SK-N-SH (cell line): ENCODE data around the gene SLC13A1. TPM values are rescaled to one million over a fixed set of nuclear protein-coding genes. Genes with fewer than 3 reads are reported as not detected.

Experiments
- CTCF ChIA-PET: fragments of 300-600, 350-600 bp; formaldehyde crosslinking; extraction: SDS; loops from one replicate; lab custom pipeline; 2021; lab: Yijun Ruan, JAX
- POLR2A ChIA-PET: fragments of 350-600 bp; sonication (Branson Sonifier 250); formaldehyde crosslinking; extraction: SDS; loops from one replicate; lab custom pipeline; 2020; ENCODE audit warnings: antibody characterized with exemption, inconsistent platforms; lab: Yijun Ruan, JAX
- DNase-seq: peaks from one replicate; pipeline ENCODE4 v3.0.0; 2012
- H2AFZ ChIP-seq: fragments of 200-600 bp; sonication (generic); 2 replicates; pipeline ENCODE4 v1.8.1; 2016; ENCODE audit warnings: antibody characterized with exemption, mild to moderate bottlenecking, low read depth
- H3F3A ChIP-seq: fragments of 200-600 bp; sonication (generic); replicated peaks from 2 replicates; pipeline ENCODE3; 2016; ENCODE audit warnings: antibody characterized with exemption, mild to moderate bottlenecking; ENCODE audit not compliant: insufficient read depth
- H3K27ac ChIP-seq, 2 experiments: fragments of 200-500 bp in 1 of 2; fragments of 200-600 bp in 1 of 2; sonication (Bioruptor generic) in 1 of 2; sonication (generic), shearing (Covaris generic) in 1 of 2; 2 replicates each; pipeline versions ENCODE4 v1.5.1 to v1.6.1; 2014 to 2016; ENCODE audit warnings: low read depth in 2 of 2, inconsistent platforms in 1 of 2, low read length in 1 of 2, mild to moderate bottlenecking in 1 of 2, mixed read lengths in 1 of 2
- H3K27me3 ChIP-seq: fragments of 200-600 bp; sonication (generic), shearing (Covaris generic); 2 replicates; pipeline ENCODE4 v1.6.1; 2016; ENCODE audit warnings: mixed run types; ENCODE audit not compliant: insufficient read depth
- H3K36me3 ChIP-seq, 2 experiments: fragments of 200-500 bp in 1 of 2; fragments of 200-600 bp in 1 of 2; sonication (Bioruptor generic) in 1 of 2; sonication (generic) in 1 of 2; replicated peaks in 1 of 2; 2 replicates each; pipeline versions ENCODE3 to v1.5.1; 2014 to 2016; ENCODE audit warnings: low read length in 1 of 2, mild to moderate bottlenecking in 1 of 2; ENCODE audit not compliant: insufficient read depth in 2 of 2, control insufficient read depth in 1 of 2
- H3K4me1 ChIP-seq, 2 experiments: fragments of 200-500 bp in 1 of 2; fragments of 200-600 bp in 1 of 2; sonication (Bioruptor generic) in 1 of 2; sonication (generic), shearing (Covaris generic) in 1 of 2; 2 replicates each; pipeline versions ENCODE4 v1.5.1 to v1.6.1; 2014 to 2016; ENCODE audit warnings: low read depth in 1 of 2, low read length in 1 of 2, mixed run types in 1 of 2; ENCODE audit not compliant: insufficient read depth in 2 of 2, control insufficient read depth in 1 of 2
- H3K4me2 ChIP-seq: fragments of 200-600 bp; sonication (generic), shearing (Covaris generic); 2 replicates; pipeline ENCODE4 v1.6.1; 2017; ENCODE audit warnings: mixed run types
- H3K4me3 ChIP-seq, 2 experiments: fragments of 200-500 bp in 1 of 2; fragments of 200-600 bp in 1 of 2; sonication (Bioruptor generic) in 1 of 2; sonication (generic), shearing (Covaris generic) in 1 of 2; 2 replicates each; pipeline versions ENCODE4 v1.5.1 to v1.8.1; 2014 to 2016; ENCODE audit warnings: low read depth in 2 of 2, inconsistent platforms in 1 of 2, low read length in 1 of 2, mild to moderate bottlenecking in 1 of 2, mixed read lengths in 1 of 2, moderate library complexity in 1 of 2
- H3K79me2 ChIP-seq: fragments of 200-600 bp; sonication (generic); 2 replicates; pipeline ENCODE4 v1.8.1; 2017; ENCODE audit warnings: mild to moderate bottlenecking; ENCODE audit not compliant: insufficient read depth
- H3K9ac ChIP-seq: fragments of 200-600 bp; sonication (generic); 2 replicates; pipeline ENCODE4 v1.6.1; 2017; ENCODE audit warnings: mixed run types
- H3K9me2 ChIP-seq: fragments of 200-600 bp; sonication (generic); 2 replicates; pipeline ENCODE4 v1.6.1; 2017; ENCODE audit warnings: mixed run types
- H3K9me3 ChIP-seq: fragments of 200-600 bp; sonication (generic); 2 replicates; pipeline ENCODE4 v1.6.1; 2017; ENCODE audit warnings: mixed run types, mild to moderate bottlenecking, moderate library complexity
- H4K20me1 ChIP-seq: fragments of 200-600 bp; sonication (generic); 2 replicates; pipeline ENCODE4 v1.6.1; 2017; ENCODE audit warnings: mild to moderate bottlenecking, mixed run types; ENCODE audit not compliant: insufficient read depth
- CHD2 ChIP-seq: fragments of 150-350 bp; IDR thresholded peaks from 2 replicates; pipeline ENCODE4 v1.6.1; 2018; ENCODE audit warnings: low read length; ENCODE audit not compliant: partially characterized antibody
- ELF1 ChIP-seq: IDR thresholded peaks from 2 replicates; pipeline ENCODE4 v1.4.0; 2012
- EP300 ChIP-seq, 2 experiments: IDR thresholded peaks; 2 replicates each; pipeline versions ENCODE4 v1.4.0 to v1.6.1; 2012; ENCODE audit warnings: borderline replicate concordance in 1 of 2, low read depth in 1 of 2, low read length in 1 of 2
- EZH2phosphoT487 ChIP-seq: fragments of 200-600 bp; sonication (generic); IDR thresholded peaks from 2 replicates; pipeline ENCODE4 v1.6.1; 2017; ENCODE audit warnings: low read depth, mixed run types, mild to moderate bottlenecking, antibody characterized with exemption, moderate library complexity, borderline replicate concordance
- FOSL2 ChIP-seq: IDR thresholded peaks from 2 replicates; pipeline ENCODE4 v1.4.0; 2012; ENCODE audit warnings: low read depth, mild to moderate bottlenecking, moderate library complexity, borderline replicate concordance
- FOXM1 ChIP-seq: IDR thresholded peaks from 2 replicates; pipeline ENCODE4 v1.4.0; 2012; ENCODE audit warnings: low read depth, mild to moderate bottlenecking
- GABPA ChIP-seq: IDR thresholded peaks from 2 replicates; pipeline ENCODE4 v1.4.0; 2012; ENCODE audit warnings: low read depth, mild to moderate bottlenecking
- GATA2 ChIP-seq: sonication (generic); formaldehyde crosslinking; IDR thresholded peaks from 2 replicates; pipeline ENCODE4 v1.5.0; 2020; ENCODE audit warnings: mild to moderate bottlenecking, missing genetic modification reagents
- JUND ChIP-seq: IDR thresholded peaks from 2 replicates; pipeline ENCODE4 v1.4.0; 2012
- MEF2A ChIP-seq: IDR thresholded peaks from 2 replicates; pipeline ENCODE4 v1.4.0; 2012; ENCODE audit warnings: low read depth, borderline replicate concordance
- MXI1 ChIP-seq: IDR thresholded peaks from 2 replicates; pipeline ENCODE4 v1.6.1; 2012; ENCODE audit warnings: mild to moderate bottlenecking, low read depth, low read length, improper control_type of control experiment
- NFIC ChIP-seq: IDR thresholded peaks from 2 replicates; pipeline ENCODE4 v1.4.0; 2012; ENCODE audit warnings: borderline replicate concordance
- RAD21 ChIP-seq: IDR thresholded peaks from 2 replicates; pipeline ENCODE4 v1.6.1; 2012; ENCODE audit warnings: mild to moderate bottlenecking, low read length
- RCOR1 ChIP-seq: fragments of 150-350 bp; IDR thresholded peaks from 2 replicates; pipeline ENCODE4 v1.6.1; 2017; ENCODE audit warnings: antibody characterized with exemption, low read length
- RFX5 ChIP-seq: IDR thresholded peaks from 2 replicates; pipeline ENCODE4 v1.6.1; 2012; ENCODE audit warnings: mild to moderate bottlenecking, improper control_type of control experiment, low read length
- RXRA ChIP-seq: IDR thresholded peaks from 2 replicates; pipeline ENCODE4 v1.4.0; 2012; ENCODE audit warnings: low read depth, mild to moderate bottlenecking, borderline replicate concordance
- SIN3A ChIP-seq: IDR thresholded peaks from 2 replicates; pipeline ENCODE4 v1.6.1; 2012; ENCODE audit warnings: low read depth, mild to moderate bottlenecking, low read length, moderate library complexity, borderline replicate concordance
- SMC3 ChIP-seq: IDR thresholded peaks from 2 replicates; pipeline ENCODE4 v1.6.1; 2012; ENCODE audit warnings: low read depth, low read length, improper control_type of control experiment
- TCF12 ChIP-seq: IDR thresholded peaks from 2 replicates; pipeline ENCODE4 v1.4.0; 2012
- YY1 ChIP-seq: IDR thresholded peaks from 2 replicates; pipeline ENCODE4 v1.4.0; 2012; ENCODE audit warnings: low read depth, mild to moderate bottlenecking
- WGBS: methylation state at CpG from one replicate; pipeline ENCODE4 v1.1.6; 2017; ENCODE audit warnings: low lambda C conversion rate; 5-methylcytosine and 5-hydroxymethylcytosine counted together
- polyA plus RNA-seq, 3 experiments: library from polyadenylated mRNA; depleted of rRNA; stranded (reverse); fragments of >200 nt; gene quantifications; 2 replicates each; pipeline ENCODE4 v1.2.3, GENCODE V29; 2012
- TF ChIP-seq, protein P1 (sequence below): IDR thresholded peaks from 2 replicates; pipeline ENCODE4 v1.4.0; 2012; ENCODE audit warnings: low read depth
- TF ChIP-seq, protein P2 (sequence below): IDR thresholded peaks from 2 replicates; pipeline ENCODE4 v1.4.0; 2012; ENCODE audit warnings: low read depth, borderline replicate concordance
- TF ChIP-seq, protein P3 (sequence below): IDR thresholded peaks from 2 replicates; pipeline ENCODE4; 2012
- TF ChIP-seq, protein P4 (sequence below): IDR thresholded peaks from 2 replicates; pipeline ENCODE4 v1.4.0; 2012; ENCODE audit warnings: low read depth, borderline replicate concordance

SLC13A1 gene
- polyA plus RNA-seq, 1 of the 3 experiments (the other 2 are of a cell fraction): not detected

DNA sequence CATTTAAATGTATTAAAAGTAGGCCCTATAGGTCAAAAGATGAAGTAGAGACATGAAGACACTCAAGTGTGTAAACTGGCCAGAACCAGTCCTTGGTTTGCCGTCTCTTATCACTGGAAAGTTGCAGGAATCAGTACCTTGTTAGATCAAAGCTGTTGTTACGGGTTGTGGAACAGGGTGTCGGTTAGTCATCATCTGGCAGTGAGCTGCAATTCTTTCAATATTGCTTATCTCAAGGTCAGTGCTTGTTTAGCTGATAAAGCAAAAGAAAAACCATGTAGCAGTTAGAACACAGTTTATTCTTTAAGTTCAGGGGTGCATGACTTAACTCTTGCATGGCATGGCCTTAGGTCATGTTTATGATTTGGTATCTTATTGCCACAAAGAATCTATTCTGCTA, 10.0 kb upstream of the SLC13A1 start:
- Histone ChIP-seq H4K20me1 (no peaks in the 10 kb centered on the region), H3K4me3 (no peak overlapping the region), H3K9me3 (no peaks in the 10 kb centered on the region), H3K27ac (no peak overlapping the region), H3K9me2 (no peaks in the 10 kb centered on the region), H3K27me3 (no peaks in the 10 kb centered on the region), H3K9ac (no peak overlapping the region), H3K36me3 (no peaks in the 10 kb centered on the region), H2AFZ (no peak overlapping the region), H3K4me2 (no peak overlapping the region), H3K79me2 (no peaks in the 10 kb centered on the region), H3K4me1 (no peaks in the 10 kb centered on the region), H3F3A (no peaks in the 10 kb centered on the region)
- CTCF ChIA-PET: interaction anchor here (0.9 to 5.0 kb wide), 8 partner anchors 12 to 156 kb away, joined by 3 to 90 read pairs (median 9); no protein-coding TSS in a partner anchor
- no peak for DNase-seq
- POLR2A ChIA-PET: interaction anchor here (1.5 kb wide), 1 partner anchor 157 kb away, joined by 3 read pairs; no protein-coding TSS in a partner anchor
- 43% methylated on average over 3 of the region's 3 CpGs for WGBS
- TF ChIP-seq NFIC (no peak), CHD2 (no peak), MXI1 (no peak), ELF1 (no peak), EP300 (IDR thresholded peaks at IDR 0.05; ENCODE audit: borderline replicate concordance in 1 of 2, low read depth in 1 of 2, low read length in 1 of 2) (no peak), RXRA (no peak), SIN3A (no peak), GATA2 (CRISPR knock-in tag) (no peak), RFX5 (no peak), FOXM1 (no peak)
- TF ChIP-seq, protein P1, sequence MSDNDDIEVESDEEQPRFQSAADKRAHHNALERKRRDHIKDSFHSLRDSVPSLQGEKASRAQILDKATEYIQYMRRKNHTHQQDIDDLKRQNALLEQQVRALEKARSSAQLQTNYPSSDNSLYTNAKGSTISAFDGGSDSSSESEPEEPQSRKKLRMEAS: no peak
- TF ChIP-seq, protein P2, sequence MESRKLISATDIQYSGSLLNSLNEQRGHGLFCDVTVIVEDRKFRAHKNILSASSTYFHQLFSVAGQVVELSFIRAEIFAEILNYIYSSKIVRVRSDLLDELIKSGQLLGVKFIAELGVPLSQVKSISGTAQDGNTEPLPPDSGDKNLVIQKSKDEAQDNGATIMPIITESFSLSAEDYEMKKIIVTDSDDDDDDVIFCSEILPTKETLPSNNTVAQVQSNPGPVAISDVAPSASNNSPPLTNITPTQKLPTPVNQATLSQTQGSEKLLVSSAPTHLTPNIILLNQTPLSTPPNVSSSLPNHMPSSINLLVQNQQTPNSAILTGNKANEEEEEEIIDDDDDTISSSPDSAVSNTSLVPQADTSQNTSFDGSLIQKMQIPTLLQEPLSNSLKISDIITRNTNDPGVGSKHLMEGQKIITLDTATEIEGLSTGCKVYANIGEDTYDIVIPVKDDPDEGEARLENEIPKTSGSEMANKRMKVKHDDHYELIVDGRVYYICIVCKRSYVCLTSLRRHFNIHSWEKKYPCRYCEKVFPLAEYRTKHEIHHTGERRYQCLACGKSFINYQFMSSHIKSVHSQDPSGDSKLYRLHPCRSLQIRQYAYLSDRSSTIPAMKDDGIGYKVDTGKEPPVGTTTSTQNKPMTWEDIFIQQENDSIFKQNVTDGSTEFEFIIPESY: no peak

DNA sequence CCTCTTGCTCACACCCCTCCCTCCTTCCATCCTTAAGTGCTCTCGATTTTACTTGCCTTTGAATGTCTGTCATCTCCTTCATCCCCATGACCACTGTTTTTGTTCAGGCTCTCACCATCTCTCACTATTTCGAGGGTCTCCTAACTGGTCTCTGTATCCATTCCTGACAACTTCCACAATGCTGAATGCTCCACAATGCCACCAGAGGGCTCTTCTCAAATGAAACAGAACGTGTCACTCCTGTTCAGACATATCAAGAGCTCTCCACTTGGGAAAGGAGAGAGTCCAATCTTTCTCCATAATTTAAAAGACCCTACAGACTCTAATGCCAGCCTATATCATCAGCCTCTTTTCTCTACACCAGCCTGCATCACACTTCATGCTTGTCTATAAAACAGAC, 9.0 kb upstream of the SLC13A1 start:
- H3K9me2 ChIP-seq: no peaks in the 10 kb centered on the region
- no peaks in the 10 kb centered on the region for H3K27me3 ChIP-seq
- DNase-seq: peak; percentile 7
- no peaks in the 10 kb centered on the region for H4K20me1 ChIP-seq
- H2AFZ ChIP-seq: no peak overlapping the region
- WGBS: 6% methylated on average over 3 of the region's 3 CpGs
- no peak overlapping the region for H3K4me2 ChIP-seq
- H3K4me3 ChIP-seq: no peak overlapping the region
- no peaks in the 10 kb centered on the region for H3K79me2 ChIP-seq
- CTCF ChIA-PET: interaction anchor here (0.6 to 5.0 kb wide), 25 partner anchors 9 to 379 kb away, joined by 3 to 90 read pairs (median 4); partner anchors contain the start of gene SLC13A1
- no peak overlapping the region for H3K9ac ChIP-seq
- no peaks in the 10 kb centered on the region for H3K4me1 ChIP-seq
- H3K27ac ChIP-seq: no peak overlapping the region
- POLR2A ChIA-PET: no interaction called here
- H3K36me3 ChIP-seq: no peaks in the 10 kb centered on the region
- H3K9me3 ChIP-seq: no peaks in the 10 kb centered on the region
- H3F3A ChIP-seq: no peaks in the 10 kb centered on the region
- TF ChIP-seq SMC3: peak; percentile 58; the same call in 1 of the 2 replicates
- TF ChIP-seq MEF2A: no peak
- TF ChIP-seq TCF12: no peak
- no peak for TF ChIP-seq JUND
- TF ChIP-seq FOXM1: no peak
- no peak for TF ChIP-seq NFIC
- no peak for TF ChIP-seq EZH2phosphoT487
- TF ChIP-seq RAD21: peak; percentile 67
- TF ChIP-seq GATA2 (CRISPR knock-in tag): no peak
- TF ChIP-seq ELF1: no peak
- TF ChIP-seq, protein P3, sequence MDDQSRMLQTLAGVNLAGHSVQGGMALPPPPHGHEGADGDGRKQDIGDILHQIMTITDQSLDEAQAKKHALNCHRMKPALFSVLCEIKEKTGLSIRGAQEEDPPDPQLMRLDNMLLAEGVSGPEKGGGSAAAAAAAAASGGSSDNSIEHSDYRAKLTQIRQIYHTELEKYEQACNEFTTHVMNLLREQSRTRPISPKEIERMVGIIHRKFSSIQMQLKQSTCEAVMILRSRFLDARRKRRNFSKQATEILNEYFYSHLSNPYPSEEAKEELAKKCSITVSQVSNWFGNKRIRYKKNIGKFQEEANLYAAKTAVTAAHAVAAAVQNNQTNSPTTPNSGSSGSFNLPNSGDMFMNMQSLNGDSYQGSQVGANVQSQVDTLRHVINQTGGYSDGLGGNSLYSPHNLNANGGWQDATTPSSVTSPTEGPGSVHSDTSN: no peak
- no peak for TF ChIP-seq CHD2
- no peak for TF ChIP-seq RCOR1
- TF ChIP-seq YY1: no peak
- no peak for TF ChIP-seq FOSL2
- TF ChIP-seq RFX5: no peak
- no peak for TF ChIP-seq GABPA
- TF ChIP-seq, protein P4, sequence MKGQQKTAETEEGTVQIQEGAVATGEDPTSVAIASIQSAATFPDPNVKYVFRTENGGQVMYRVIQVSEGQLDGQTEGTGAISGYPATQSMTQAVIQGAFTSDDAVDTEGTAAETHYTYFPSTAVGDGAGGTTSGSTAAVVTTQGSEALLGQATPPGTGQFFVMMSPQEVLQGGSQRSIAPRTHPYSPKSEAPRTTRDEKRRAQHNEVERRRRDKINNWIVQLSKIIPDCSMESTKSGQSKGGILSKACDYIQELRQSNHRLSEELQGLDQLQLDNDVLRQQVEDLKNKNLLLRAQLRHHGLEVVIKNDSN: no peak
